ENCODE measurements around the gene EIF2S2. TPM values are rescaled to one million over a fixed set of nuclear protein-coding genes. Genes with fewer than 3 reads are reported as not detected.
A peak's percentile ranks its signal among the peaks of the same experiment; 100 is the strongest.
"Not testable (repeated sequence)": the region's sequence is repeated elsewhere in the genome, so short reads cannot be mapped to it uniquely, and the experiment has no call there.

Gene EIF2S2
- total RNA-seq = 10 to 100 TPM; 44.4 to 65.6 (median 56.8) TPM

GRCh38 chr20:34111702-34112599 is at the start of gene EIF2S2:
EIF2S2 (minus strand) TSS chr20:34112243; CDS start chr20:34112110, 133 bp downstream.
- Histone ChIP-seq H3K9me3 (no peaks in the 10 kb centered on the region), H3K4me1 (peaks cover 3 to 52% (median 17%) of the 10 kb centered on the region in 3 donors), H3K36me3 (peaks cover 0 to 12% of the 10 kb centered on the region in 2 donors), H3K4me3 (peak within 1 kb of the TSS; percentile 86 to 96), H3K27ac (peak within 1 kb of the TSS; percentile 89 to 97 (median 96)), H3K27me3 (no peaks in the 10 kb centered on the region)
- ATAC-seq = peak; percentile 97
- peak; percentile 99 for TF ChIP-seq POLR2AphosphoS5 (IDR thresholded peaks at IDR 0.05)
- TF ChIP-seq CTCF (IDR thresholded peaks at IDR 0.05) = peak in 2 of 4 experiments; percentile 10 to 46
- TF ChIP-seq POLR2A (IDR thresholded peaks at IDR 0.05) = peak; percentile 95 to 97
- TF ChIP-seq EP300 (IDR thresholded peaks at IDR 0.05) = no peak
- WGBS, 2 donors (ENCODE audit: low coverage in 1 of 2) = 0% methylated on average over 13 to 26 of the region's 81 CpGs

- 84 to 100% methylated on average over 1 to 5 of the region's 8 CpGs for WGBS, 2 donors (ENCODE audit: low coverage in 1 of 2)
- not testable (repeated sequence) for H3K27me3 ChIP-seq, H3K4me1 ChIP-seq, H3K4me3 ChIP-seq, ATAC-seq, H3K9me3 ChIP-seq, H3K27ac ChIP-seq, H3K36me3 ChIP-seq
Observed at GRCh38 chr20:34157697-34158096, 45.7 kb upstream of the EIF2S2 start.

GRCh38 chr20:34155836-34156235 is 43.8 kb upstream of the EIF2S2 start:
- H3K27me3 ChIP-seq = no peaks in the 10 kb centered on the region
- no peak for TF ChIP-seq EP300 (IDR thresholded peaks at IDR 0.05)
- no peak for TF ChIP-seq POLR2AphosphoS5 (IDR thresholded peaks at IDR 0.05)
- no peak for TF ChIP-seq CTCF (IDR thresholded peaks at IDR 0.05)
- TF ChIP-seq POLR2A (IDR thresholded peaks at IDR 0.05) = no peak
- no peaks in the 10 kb centered on the region for H3K36me3 ChIP-seq
- no peak overlapping the region for H3K27ac ChIP-seq
- WGBS, 2 donors (ENCODE audit: low coverage in 1 of 2) = 56 to 74% methylated on average over 2 of the region's 2 CpGs
- H3K4me3 ChIP-seq = no peak overlapping the region
- H3K9me3 ChIP-seq = no peaks in the 10 kb centered on the region
- ATAC-seq = no peak
- no peaks in the 10 kb centered on the region for H3K4me1 ChIP-seq

- H3K9me3 ChIP-seq, H3K4me1 ChIP-seq, ATAC-seq, H3K36me3 ChIP-seq, H3K4me3 ChIP-seq, H3K27ac ChIP-seq, H3K27me3 ChIP-seq: not testable (repeated sequence)
- 68 to 89% methylated on average over 2 to 5 of the region's 6 CpGs for WGBS, 2 donors (ENCODE audit: low coverage in 1 of 2)
Observed at GRCh38 chr20:34153169-34153568, 41.1 kb upstream of the EIF2S2 start.

- ATAC-seq = not testable (repeated sequence)
Observed at GRCh38 chr20:34152073-34152472, 40.0 kb upstream of the EIF2S2 start.

GRCh38 chr20:34150306-34151000 is 38.4 kb upstream of the EIF2S2 start:
- H3K4me3 ChIP-seq = no peak overlapping the region
- H3K9me3 ChIP-seq = no peaks in the 10 kb centered on the region
- no peaks in the 10 kb centered on the region for H3K27me3 ChIP-seq
- no peaks in the 10 kb centered on the region for H3K4me1 ChIP-seq
- WGBS, 2 donors (ENCODE audit: low coverage in 1 of 2) = 68 to 85% methylated on average over 6 to 9 of the region's 9 CpGs
- no peaks in the 10 kb centered on the region for H3K36me3 ChIP-seq
- H3K27ac ChIP-seq = no peak overlapping the region
- no peak for ATAC-seq
- TF ChIP-seq POLR2AphosphoS5 (IDR thresholded peaks at IDR 0.05) (no peak), CTCF (IDR thresholded peaks at IDR 0.05) (no peak), EP300 (IDR thresholded peaks at IDR 0.05) (no peak), POLR2A (IDR thresholded peaks at IDR 0.05) (no peak)

More at GRCh38 chr20:34152073-34152472, 40.0 kb upstream of the EIF2S2 start:
- not testable (repeated sequence) for H3K27ac ChIP-seq, H3K27me3 ChIP-seq, H3K4me3 ChIP-seq, H3K36me3 ChIP-seq, H3K9me3 ChIP-seq, H3K4me1 ChIP-seq
- WGBS, 2 donors (ENCODE audit: low coverage in 1 of 2) = 88 to 91% methylated on average over 5 to 7 of the region's 8 CpGs

Measured in gastroesophageal sphincter (tissue), 4 donors.